HG03060 (cell line): ENCODE results near the gene CGNL1.

ENCODE experiments used
- ATAC-seq: cut with Tn5 transposase; IDR thresholded peaks from one replicate; pipeline ENCODE4 v1.9.1; 2021; ENCODE audit warnings: low read depth, moderate number of reproducible peaks; ENCODE audit not compliant: unreplicated experiment

CGNL1 gene

DNA sequence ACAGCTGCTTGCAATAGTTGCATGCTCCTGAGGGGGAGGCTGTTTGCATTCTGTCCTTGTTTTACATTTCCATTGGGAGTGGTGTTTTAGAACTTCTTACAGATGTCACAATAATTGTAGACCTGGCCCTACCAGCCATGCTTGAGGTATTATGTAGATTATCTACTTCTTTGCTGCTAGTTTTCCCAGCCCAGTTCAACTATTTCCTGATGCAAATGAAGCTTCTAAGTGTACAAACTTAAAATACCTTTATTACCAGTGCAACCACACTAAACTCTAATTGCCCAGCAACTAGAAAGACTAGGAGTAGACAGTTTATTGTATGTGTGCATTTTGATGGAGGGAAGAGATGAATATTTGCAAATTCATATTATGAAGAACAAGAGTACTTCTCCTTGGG lies 110.5 kb downstream of the CGNL1 start:
- no peak for ATAC-seq

DNA sequence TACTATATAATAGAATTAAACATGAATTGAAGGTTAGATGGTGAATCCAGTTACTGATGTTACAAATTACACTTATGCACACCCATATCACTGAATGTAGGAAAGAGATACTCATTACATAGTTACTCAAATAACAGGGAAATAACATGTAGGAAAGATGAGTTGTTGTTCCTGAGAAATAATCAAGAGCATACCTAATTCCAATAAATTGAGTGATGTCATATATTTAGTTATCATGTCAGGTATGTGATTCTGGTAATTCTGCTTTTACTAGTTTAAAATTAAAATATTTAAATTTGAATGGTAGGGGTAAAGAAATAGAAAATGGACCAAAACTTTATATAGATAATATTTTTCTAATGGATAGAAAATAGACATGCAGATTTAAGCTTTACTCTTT lies 112.8 kb downstream of the CGNL1 start:
- ATAC-seq, result no peak

DNA sequence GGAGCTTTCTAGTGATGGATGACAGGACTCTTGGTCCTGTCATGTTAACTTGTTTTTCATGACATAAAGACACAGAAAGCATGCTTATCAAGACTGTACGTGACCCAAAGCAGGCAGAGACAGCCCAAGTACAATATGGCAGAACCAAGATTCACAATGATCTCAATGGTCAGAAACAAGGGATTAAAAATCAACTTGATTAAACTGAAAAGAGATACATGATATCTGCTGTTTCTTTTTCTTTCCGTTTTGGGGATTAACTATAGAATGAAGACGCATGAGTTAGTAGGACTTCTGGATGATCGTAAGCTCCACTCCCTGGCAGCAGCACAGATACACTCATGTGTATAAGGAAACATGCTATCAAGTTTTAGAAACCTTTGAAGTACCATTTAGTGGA lies 117.0 kb downstream of the CGNL1 start:
- no peak for ATAC-seq

DNA sequence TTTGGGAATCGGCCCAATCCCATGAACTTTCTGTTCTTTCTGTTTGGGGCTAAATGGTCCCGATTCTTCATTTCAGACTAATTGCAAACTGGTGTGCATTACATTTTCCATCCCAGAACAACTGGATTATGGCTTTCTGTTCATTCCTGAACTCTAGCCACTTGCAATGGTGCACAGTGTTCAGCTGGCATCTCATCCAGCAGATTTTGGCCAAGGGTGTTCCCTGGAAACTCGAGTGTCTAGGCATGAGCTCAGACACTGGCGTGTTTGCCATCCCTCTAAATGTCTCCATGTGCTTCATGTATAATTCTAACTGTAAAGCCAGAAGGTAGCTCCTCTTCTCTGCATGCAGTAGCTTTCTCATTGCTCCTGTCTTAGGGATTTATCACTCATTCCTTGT lies 118.3 kb downstream of the CGNL1 start:
- no peak for ATAC-seq

DNA sequence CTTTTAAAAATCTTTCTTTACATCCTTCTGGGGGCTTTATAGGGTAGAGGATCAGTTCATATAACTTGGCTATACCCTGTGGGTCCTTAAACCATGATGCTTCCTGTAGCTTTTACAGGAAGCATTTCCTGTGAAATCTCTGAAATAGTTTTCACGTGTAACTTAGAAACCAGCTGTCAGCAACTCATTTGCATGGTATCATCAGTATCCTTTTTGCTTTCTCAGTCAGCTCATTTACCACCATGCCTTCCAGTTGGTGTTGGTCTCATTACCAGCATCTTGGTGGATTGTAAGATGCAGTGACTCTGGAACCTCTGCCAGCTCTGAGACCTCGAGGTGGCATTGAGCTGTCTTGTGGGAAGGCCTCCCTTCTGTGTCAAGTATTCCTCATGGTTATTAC lies 118.7 kb downstream of the CGNL1 start:
- ATAC-seq, result no peak

DNA sequence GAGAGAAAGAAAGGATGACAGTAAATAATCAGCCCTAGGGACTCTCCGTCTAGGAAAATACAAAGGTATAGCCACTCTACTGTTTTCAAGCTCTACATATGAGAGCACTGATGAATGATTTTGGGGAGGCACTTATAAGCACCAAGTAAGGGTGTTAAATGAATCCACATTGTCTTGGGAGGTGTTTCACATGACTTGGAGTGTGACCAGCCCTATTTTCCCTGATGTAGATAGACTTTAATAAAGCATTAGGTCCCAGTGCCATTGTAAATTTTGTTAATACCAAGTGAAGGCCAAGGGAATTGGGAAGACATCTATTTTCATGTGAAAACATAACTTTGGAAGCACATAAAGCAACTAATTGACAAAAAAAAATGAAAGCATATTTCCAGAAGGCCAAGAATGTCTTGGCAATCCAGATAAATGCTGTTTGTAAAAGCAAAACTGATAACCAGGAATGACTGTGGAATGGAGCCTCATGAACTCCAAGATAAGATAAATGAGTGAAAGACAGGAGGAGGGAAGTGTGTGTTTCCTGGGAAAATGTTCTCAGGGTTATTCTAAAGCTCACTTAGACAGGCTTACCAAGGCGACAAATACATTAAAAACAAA lies 119.4 kb downstream of the CGNL1 start:
- ATAC-seq, result no peak

DNA sequence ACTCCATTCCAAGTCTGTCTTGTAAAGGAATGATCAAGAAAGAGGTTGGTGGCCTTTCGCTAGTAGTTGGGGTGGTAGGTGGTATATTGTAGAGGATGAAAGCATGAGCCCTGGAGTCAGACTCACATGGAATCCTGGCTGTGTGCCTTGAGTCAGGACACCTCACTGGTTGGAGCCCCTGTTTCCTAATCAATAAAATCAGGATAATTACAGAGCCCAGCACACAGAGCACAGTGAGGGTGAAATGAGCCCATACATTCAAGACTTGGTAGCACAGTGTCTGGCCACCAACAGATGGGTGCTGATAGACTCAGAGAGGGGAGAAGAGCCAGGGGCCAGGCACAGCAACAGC lies 120.3 kb downstream of the CGNL1 start:
- no peak for ATAC-seq

DNA sequence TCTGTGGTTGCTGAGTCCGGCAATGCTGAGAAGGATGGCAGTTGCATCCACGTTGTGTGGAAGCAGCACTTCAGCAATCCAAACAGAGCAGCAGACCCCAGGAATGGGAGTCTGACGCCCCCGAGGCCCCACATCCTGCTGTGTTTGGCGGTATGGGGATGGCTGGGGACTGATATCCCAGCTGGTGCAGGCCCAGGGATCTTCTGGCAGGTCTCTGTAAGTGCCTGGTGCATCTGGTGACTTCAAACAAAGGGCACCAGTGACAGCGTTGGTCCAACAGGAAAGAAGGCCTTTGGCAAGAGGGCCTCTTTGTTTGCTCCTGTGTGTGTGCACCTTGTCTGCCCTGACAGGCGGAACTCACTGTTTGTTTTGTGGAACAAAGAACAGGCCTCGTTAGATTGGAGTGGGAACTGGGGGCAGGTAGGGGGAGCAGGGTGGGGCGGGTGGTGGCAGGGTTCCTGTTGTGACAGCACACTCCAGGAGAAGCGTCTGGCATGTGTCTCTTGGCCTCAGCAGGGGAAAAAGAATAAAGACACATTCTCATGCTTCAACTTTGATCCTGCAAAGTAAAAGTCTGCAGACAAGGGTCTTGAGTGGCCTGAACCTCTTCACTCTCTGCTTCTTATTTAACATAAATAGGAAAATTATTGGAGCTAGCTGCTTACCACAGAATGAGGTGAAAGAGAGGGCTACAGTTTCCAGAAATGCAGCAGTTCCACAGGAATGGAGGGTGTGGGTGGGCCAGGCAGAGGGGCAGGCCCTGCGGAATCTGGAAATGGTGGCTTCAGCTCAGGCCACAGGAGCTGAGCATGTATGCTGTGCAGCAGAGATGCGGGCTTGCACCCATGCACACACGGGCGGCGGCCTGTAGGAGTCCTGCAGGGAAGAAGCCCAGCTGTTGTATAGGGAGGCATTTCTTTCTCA lies 120.9 kb downstream of the CGNL1 start:
- ATAC-seq, result no peak

DNA sequence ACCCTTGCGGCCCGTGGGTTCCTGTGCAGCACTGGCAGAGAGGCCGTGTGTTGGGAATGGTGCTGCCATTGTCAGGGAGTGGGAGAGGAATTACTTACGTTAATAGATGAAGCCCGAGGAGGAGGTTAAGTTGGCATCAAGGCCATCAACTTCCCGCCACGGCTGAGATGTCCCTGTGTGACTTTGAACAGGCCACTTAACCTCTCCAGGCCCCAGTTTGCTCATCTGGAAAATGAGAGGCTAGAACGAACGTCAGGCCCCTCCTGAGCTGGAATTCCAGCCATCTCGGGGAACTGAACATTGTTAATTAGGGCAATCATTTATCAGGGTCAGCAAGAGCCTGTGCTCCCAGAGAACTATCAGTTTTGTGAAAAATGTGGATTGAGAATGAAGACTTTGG lies 124.0 kb downstream of the CGNL1 start:
- ATAC-seq, result no peak

DNA sequence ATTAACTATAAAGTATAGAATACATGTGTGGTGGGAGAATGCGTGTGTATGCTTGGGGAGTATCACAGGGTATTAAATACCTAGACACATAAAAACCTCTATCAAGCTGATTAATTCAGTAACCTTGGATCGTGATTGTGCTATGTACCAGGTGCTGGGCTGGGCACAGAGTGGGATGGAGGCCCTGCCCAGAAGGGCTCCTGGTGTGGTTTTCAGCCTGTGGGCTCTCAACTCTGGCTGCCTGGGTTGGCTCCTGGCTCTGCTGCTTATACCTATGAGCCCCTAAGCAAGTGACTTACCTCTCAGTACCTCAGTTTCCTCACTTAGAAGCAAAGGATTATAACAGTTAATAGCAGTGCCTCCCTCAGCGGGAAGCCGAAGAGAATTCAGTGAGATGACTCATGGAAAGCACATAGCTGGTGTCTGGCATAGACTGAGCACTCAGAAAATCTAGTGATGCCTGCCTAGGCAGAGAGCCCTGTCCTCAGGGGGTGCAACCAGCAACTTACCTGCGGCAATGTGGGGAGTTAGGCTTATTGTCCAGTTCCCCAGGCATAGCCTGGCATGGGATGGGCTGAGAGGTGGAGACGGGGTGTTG lies 124.8 kb downstream of the CGNL1 start:
- no peak for ATAC-seq

DNA sequence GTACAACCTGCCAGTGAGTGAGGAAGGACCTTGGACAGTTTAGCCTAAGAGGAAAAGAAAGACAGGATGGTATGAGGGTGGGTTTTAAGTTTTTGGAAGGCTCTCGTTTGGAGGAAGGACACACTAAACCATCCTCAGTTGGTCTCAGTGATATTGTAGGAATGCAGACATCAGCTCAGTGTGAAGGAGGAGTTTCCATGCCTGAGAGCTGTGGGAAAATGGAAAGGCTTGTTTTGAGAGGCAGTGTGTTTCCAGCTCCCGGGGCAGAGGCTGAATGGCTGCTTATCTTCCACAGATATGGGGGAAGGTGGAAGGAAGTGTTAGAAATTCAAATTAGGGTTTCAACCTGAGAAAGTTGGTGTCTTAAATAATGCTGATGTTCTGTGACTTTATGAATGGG lies 125.8 kb downstream of the CGNL1 start:
- ATAC-seq, result no peak

DNA sequence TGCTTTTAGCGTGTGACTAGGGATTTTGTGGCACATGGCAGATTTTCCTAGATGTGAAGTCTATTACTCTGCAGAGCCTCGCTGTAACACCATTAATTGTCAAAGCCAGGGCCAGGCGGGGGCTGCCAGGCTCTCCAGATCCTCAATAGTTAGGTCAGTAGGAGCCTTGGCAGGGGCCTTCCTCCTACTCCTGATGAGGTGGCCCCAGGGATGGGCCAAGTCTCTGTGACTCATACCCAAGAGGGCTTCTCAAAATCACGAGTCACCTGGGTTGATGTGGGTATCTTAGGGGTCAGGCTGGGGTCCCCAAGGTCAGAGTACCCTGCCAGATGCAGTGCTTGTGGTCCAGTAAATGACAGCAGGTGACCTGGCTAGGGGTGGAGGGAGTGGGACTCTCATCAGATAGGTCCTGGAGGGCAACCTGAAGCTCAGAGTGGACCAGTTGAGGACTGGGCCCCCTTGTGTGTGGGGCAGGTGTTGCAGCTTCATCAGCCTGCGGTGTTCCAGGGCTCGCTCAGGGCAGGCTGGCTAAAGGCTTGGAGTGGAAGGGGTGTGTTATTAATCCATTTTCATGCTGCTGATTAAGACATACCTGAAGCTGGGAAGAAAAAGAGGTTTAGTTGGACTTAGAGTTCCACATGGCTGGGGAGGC lies 126.9 kb downstream of the CGNL1 start:
- ATAC-seq, result no peak

DNA sequence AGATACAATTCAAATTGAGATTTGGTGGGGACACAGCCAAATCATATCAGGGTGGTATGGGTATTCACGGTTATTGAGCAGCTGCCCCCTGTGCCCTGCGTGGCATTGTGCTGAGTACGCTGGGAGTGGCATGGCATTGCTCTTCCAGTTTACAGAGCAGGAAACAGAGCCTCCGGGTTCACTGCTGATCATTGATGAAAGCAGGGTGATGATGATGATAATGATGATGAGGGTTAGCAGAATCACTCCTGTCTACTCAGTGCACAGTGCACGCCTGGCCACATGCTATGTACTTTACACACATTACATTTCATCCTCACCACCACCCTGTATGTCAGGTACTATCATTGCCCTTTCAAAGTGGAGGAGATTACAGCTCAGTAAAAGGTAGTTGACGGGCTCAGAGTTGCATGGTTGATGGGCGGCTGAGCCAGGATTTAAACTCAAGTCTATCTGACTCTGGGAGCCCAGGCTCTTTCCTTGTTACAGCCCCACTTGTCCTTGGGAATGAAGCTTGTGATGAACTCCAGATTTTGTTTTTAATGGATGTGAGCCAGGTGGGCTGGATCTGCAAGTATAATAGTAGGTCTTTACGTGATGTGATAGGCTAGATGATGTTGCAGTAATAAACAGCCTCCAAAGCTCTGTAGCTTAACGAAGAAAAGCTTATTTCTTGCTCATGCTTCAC lies 127.8 kb downstream of the CGNL1 start:
- no peak for ATAC-seq

DNA sequence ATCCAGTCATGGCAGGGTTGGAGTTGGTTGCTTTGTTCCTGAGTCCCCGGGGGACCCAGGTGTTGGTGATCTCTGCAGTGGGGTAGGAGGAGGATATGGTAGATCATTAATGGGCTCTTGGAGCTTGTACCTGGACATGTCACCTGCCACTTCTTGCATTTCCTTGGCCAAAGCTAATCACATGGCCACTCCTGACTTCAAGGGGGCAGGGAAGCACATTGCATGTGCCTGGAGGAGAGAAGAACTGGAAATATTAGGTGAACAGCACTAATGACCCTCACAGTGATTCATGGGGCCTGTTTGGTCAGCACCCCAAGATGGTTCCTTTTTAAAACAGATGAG lies 128.3 kb downstream of the CGNL1 start:
- no peak for ATAC-seq

DNA sequence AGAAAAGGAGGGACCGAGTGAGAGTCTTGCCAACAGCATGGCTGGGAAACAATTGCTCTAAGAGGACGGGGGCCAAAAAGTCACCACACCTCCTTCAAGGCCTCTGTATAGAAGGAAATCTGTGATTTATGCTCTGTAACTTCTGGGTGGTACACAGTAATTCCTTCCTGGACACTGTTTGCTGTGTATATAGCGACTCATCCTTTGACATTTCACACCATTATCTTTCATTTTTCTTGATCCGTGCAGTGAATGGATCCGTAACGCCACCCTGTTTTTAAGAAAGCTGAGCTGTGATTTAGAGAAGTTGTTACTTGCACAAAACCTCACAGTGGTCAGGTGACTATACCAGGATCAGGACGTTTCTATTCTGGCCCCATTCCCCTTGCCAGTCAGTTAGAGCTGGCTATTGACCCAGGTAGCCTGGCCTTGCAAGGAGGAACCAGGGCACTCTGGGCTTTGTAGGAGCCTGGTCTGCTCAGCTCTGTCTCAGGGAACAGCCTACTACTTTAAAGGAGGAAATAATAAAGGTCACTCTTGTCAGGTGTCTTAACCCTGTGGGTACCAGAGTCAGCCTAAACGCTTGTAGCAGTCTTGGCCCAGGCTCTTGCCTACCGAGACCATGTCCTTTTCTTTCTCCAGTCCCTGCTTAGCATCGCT lies 128.9 kb downstream of the CGNL1 start:
- ATAC-seq, result no peak

DNA sequence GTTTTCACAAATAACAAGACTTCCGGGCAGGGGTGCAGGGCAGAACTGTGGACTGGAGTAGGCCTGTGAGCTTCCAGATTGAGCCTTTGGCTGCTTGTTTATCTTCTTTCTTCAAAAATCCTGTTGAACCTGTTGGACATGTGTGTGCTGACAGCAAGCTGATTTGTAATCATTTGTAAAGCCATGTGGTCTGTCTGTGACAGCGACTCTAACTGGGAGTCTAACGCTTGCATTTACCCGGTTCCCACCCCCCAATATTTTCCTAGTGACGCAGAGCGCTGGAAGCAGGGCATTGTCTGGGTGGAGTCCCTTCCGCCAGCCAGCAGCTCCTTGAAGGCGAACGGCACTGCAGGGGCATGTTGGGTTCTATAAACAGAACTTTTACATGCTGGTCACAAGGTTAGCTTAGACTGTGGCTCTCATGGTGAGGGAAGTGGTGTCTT lies 129.7 kb downstream of the CGNL1 start:
- no peak for ATAC-seq

DNA sequence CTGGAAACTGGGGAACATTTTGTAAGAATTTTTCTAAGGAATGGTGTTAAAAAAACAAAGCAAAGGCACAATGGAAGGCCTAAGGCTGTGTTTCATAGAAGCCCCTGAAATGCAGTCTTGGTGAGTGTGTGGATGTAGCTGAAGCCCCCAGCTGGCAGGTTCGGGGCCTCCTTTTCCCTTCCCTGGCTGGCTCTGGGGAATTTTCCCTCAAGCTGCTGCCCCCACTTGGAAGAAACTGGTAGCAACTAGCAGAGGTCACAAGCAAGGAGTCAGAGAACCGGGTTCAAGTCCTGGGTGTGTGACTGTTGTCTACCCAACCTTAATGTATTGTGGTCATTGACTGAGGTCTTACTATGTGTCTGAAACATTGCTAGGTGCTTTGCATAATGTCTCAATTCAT lies 130.1 kb downstream of the CGNL1 start:
- ATAC-seq, result no peak

DNA sequence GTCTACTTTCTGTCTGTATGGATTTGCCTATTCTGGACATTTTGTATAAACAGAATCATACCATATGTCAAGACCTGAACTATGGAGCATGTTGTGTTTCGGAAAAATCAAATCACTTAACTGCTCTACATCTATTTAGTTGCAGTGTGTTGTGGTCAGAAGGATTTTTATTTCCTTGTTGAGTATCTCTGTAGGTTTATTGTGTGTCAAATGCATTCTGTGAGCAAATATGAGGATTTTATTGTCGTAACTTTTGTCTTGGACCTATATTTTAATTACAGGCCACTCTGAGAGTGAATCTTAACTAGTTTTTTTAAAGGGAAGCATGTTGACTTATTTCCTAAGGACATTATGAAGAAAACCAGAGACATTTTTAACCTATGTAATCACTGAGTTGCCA lies 130.8 kb downstream of the CGNL1 start:
- ATAC-seq, result no peak

DNA sequence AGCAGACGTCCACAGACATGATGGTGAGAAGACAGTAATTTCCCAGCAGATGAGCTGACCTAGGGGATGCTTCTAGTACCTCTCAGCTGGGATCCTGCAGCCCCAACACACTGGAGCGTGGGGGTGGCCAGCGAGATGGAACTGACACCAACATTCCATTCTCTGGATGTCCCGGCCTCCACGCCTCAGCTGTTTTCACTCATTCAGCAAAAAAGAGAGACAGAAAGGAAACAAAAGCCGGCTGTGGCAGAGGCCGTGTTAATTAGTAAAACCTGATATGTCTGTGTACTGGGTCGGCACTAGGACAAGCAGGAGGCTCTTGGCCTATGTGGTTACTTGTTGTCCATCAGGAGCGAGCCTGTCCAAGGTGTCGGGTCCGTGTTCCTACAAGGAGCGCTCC lies 132.8 kb downstream of the CGNL1 start:
- ATAC-seq, result no peak

DNA sequence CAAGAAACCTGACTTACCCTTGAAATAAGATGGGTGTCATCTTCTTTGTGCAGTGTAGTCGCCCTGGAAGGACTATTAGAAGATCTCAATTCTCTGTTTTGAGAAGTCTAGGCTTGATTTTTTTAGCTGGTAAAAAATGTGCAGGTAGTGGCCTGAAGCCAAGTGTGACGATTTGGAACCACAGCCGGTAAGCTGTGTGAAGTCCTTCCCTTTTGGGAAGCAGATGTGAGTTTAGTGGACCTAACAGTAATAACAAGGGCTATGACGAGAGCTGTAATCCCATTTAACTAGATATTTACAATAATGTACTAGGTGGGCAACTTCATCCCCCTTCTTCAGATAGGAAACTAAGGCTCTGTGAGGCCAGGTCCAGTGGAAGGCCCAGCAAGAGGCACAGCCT lies 133.7 kb downstream of the CGNL1 start:
- ATAC-seq, result no peak
